NCI-H2107 treated with DMSO at 0.1 percent for 48 hours (cell line): Measurements from ENCODE around the gene MYOG.

Experiments used
- DNase-seq: peaks from one replicate; lab custom pipeline; 2025; ENCODE audit not compliant: unreplicated experiment; lab: John Stamatoyannopoulos, UW

MYOG gene

DNA sequence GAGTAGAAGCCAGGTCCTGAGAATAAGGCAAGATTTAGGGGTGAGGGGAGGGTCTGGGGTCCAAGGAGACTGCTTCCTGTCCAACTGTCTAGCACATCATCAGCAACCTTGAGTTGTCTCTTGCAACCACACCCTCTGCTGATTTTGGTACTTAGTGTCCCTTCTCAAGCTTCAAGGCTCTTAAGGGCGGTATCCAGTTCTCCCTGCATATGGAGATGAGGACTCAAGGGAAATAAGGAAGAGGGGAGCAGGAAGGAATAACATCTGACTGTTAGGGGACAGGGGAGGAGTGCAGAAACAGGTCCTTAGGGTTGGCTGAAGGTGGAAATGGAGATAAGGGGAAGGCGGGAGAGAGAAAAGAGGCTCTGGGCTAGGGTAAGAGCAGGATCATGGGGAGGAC, 12.3 kb downstream of the MYOG start:
- no peak for DNase-seq

DNA sequence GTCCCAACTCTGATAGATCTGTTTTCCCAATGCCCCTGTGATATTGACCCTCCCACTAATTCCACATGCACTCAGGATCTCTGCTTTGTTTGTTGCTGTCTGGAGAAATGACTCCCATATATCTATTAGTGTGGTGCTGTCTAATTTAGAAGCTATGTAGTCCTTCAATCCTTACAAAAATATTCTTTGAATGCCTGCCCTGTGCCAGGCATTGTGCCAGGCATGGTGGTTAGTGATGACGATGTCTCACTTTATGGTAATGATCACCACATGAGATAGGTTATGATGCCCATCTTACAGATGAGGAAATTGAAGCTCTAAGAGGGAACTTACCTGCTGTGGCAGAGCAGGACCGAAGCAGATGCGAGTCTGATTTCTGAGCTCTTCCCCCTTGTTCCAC, 12.9 kb downstream of the MYOG start:
- no peak for DNase-seq

DNA sequence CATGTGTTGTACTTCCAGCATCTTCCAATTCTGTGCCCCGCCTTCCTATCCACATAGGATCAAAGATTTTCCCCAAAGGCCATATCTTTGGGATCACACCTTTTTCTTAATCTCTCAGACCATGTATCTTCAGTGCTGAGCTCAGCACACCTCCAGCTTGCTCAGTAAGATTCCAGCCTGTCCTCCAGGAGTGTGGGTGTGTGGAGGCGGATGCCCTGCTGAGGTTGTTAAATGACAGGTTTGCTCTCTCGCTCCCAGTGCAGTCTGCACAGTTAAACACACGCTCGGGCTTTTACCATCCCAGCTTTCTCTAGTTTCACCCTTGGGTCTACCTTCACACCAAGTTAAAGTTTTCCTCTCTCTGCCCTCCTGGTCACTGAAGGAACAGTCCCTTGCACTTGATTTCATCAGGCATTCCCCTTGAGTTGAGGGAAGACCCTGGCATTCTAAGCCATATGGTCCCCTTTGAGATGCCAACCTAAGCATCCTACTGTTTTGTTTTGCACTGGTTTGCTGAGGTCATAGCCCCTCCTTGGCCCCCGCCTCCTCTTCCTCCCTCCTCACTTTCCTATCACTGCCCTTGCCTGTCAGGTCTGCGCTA, 13.7 kb downstream of the MYOG start:
- no peak for DNase-seq

DNA sequence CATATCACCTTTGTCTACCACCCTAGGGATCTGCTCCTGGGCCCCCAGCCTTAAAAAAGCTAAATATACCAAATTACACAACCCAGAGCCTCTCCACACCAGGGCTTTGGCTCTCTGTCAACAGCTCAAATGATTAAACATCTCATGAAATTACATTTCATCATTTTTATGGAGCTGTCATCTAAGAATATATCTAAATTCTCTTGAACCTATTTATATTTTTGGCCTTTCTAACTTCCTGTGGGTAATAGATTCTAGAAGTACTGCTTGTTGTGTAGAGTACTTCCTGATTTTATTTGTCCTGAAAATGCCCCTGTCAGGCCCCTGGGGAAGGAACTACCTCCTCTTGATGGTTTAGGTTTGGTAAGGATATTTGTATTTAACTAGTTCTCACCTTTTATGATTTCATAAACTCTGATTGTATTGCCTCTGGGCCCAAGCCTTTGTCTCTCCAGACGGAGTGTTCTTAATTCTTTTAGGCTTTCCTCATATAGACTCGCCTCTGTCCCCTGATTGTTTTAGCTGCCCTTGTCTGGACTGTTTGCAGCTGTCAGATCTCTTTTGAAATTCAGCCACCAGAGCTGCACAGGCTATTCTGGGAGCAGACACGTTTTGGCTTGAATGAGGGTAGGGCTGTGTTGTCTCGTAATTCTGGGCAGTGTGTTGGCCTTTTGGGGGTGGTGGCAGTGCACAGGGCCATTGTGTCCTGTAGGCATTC, 16.6 kb downstream of the MYOG start:
- peak; percentile 25 for DNase-seq

DNA sequence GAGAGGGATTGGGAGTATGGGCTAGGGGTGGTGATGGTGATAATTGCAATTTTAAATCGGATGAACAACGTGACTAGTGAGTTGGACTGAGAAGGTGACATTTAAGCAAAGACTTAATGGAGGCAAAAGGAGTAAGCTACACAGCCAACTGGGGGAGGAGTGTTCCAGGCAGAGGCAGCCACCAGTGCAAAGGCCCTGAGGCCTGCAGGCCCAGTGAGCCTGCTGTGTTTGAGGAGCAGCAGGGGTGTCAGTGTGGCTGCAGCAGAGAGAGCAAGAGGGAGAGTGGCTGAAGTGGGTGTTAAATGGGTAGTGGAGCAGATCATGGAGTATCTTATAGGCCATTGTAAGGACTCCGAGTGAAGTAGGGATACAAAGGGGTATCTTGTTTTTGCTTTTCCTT, 18.8 kb downstream of the MYOG start:
- no peak for DNase-seq

DNA sequence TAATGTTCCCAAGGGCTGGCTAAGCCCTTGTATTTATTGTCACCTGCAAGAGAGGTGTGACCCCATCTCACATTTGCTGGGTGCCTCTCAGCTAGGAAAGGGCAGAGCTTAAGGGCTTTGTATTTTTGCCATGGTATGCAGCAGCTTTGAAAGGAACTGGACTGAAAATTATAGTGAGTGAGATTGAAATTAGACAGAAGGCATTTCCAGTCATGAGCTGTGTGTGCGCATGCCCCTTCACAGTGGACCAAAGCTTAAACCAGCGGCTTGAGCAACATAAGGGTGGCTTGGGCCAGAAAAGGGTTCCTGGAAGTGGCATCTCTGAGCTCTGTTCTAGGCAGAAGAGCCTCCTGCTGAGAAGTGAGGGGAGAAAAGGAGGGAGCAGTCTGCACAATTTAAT, 19.8 kb downstream of the MYOG start:
- no peak for DNase-seq

DNA sequence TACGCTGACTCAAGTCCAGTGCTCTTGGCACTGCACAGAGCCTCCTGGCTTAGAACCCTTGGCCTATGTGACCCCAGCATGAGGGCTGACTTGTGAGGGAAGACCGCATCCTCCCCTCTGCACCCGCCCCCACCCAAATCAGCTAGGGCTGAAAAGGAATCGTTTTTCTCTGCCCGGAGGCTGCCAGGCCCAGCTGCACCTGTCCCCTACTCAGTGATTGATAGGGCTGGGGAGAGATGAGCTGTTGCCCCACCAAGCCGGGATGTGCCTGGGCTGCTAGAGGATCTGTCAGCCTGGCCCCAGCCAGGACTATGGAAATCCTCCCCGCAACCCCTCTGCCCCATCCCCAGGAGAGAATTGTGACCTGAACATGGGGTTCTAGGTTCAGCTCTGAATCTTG, 20.6 kb downstream of the MYOG start:
- DNase-seq = no peak

DNA sequence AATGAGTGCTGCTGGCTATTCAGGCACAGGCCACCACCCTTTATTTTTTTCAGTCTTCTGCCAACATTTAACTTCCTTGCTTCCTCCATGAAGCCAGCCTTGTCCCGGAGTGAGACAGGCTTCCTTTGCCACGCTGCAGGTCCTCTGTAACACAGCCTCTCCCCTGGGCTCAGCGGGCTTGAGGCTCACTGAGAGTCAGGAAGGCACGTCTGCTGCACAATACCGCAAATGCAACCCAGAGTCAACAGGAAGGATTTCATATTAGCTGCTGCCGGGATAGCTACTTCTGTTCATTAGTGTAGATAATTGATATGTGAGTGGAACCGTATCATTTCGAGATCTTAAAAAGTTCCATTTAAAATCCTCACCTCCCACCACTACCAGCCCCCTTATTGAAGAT, 22.5 kb downstream of the MYOG start:
- DNase-seq = no peak

DNA sequence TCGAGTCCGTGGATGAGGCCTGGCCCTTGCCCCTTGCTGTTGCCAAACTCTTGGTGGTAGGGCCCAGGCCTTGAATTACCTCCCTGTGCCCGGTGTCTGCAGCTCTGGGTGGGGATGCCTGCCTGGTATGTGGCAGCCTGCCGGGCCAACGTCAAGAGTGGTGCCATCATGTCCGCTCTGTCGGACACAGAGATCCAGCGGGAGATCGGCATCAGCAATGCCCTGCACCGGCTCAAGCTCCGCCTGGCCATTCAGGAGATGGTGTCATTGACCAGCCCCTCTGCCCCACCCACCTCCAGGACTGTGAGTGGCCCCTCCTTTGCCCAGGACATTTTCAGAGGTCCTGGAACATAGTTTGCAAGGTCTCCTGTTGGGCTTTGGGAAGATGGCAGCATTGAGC, 25.7 kb downstream of the MYOG start:
- DNase-seq = no peak

DNA sequence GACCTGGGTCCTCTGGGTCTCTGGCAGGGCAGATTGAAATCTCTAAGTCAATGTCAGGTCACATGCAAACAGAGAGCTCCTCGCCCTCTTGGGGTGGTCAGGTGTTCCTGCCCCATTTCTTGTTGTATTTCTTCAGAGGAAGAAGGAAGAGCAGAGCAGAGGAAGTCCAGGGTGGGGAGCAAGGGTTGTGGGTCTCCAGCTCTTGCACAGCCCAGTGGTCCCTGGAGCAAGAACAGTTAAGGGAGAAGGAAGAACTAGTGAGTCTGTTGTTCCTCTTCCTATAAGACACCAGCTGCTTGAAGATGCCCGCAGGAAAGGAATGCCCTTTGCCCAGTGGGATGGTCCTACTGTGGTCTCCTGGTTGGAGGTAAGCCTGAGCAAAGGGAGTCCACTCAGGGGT, 26.3 kb downstream of the MYOG start:
- DNase-seq = no peak

DNA sequence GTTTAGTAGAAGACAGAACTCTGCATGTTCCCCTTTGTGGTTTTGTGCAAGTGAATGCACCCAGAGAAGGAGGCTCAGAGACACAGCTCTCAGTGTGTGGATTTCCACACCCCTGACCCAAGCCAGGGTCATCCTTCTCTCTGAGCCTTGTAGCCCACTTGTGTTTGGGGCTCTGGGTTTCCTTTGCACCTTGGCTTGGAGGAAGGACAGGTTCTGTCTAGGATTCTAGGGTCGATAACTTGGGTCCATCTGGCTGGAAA, 27.2 kb downstream of the MYOG start:
- no peak for DNase-seq

DNA sequence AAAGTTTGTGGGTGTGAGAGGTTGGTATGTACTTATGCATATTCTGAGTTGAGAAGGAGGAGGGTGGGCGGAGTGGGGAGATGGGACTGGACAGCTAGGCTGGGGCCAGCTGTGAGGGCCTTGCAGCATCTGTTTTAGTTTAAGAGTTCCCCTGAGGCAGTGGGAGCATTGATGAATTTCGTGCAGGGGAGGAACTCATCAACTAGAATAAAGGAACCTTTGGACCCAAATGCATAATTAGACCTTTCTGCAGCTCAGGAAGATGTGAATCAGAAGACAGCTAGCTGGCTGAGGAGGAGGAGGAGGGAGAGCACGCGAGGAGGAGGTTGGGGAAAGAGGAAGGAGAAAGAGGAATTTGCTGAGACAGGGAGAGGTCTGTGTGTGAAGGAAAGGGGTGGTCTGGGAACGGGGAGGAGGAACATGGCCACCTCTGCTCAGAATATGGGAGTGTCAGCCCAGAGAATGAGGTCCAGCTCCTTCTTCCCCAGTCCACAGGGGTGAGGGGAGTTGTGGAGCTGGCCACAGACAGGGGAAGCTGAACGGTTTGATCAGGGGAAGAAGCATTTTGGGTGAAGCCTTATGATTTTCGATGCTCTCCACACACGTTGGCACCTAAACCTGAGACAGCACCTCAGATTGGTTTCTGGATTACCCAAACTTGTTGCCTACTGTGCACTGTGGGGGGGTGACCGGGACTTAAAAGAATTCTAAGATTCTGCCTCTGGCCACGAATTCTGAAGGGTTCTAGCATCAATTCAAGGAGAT, 27.7 kb downstream of the MYOG start:
- DNase-seq = no peak

DNA sequence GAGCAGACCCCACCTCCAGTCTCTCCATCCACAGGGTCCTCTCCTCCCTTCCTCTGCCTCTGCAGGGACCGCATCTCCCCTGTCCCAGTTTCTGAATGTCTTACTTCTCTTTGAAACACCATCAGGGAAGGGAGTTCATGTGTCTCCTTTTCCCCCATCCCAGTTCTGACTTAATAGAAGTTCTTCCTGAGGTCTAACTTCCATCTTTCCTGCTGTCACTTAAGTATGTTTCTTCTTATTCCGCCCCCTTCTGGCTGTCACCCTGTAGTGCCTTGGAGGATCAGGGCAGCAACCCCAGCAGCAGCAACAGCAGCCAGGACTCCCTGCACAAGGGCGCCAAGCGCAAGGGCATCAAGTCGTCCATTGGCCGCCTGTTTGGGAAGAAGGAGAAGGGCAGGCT, 29.3 kb downstream of the MYOG start:
- DNase-seq = no peak

DNA sequence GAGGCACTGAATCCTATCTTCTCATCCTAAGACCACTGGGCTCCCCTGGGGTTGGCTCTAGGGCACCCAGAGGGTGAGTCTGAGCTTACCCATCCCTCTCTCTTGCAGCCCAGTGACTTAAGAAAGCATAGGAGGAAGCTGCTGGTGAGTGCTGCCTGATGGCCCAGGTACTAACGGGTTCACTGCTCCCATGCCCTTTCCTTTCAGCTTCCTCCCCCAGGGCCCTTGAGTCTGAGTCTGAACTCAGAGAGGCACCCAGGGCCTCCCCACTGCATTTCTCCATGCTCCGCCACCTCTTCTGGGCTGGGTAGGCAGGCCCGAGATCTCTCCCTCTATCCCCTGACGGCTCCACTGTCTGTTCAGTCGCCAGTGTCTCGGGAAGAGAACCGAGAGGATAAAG, 29.8 kb downstream of the MYOG start:
- DNase-seq = no peak

DNA sequence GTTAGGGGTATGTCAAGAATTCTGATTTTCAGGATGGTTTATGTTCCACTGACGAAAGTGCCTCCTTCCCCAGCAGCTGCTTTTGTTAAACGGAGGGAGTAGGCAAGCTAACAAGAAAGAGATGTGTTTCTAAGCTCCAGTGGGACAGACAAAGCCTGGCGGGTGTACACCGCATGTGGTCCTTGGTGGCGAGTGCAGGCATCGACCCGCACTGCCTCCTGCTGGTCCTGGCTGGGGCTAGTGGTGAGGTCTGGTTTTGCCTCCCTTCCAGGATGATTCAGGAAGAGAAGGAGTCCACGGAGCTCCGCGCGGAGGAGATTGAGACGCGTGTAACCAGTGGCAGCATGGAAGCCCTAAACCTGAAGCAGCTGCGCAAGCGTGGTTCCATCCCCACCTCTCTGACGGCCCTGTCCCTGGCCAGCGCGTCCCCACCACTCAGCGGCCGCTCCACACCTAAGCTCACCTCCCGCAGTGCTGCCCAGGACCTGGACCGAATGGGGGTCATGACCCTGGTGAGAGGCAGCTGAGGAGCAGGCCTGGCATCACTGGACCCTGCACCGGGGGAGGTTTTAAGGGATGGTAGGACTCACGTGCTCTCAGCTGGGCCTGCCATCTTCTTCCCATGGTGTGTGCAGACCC, 30.5 kb downstream of the MYOG start:
- DNase-seq = no peak

DNA sequence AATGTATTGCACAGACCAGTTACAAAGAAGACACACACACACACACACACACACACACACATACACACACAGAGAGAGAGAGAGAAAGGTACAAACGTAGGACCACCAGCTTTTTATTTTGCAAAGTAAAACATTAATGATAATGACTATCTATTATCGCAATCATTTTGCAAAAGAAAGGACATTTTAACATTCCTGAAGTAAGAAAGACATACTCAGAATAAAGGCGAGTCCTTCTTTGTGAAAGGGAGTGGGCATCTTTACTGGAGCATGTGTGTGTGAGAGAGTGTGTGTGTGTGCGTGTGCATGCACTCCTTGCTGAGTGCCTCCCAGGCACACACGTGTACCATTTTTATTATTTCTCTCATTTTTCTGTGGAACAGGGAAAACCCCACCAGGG, 31.2 kb downstream of the MYOG start:
- no peak for DNase-seq

DNA sequence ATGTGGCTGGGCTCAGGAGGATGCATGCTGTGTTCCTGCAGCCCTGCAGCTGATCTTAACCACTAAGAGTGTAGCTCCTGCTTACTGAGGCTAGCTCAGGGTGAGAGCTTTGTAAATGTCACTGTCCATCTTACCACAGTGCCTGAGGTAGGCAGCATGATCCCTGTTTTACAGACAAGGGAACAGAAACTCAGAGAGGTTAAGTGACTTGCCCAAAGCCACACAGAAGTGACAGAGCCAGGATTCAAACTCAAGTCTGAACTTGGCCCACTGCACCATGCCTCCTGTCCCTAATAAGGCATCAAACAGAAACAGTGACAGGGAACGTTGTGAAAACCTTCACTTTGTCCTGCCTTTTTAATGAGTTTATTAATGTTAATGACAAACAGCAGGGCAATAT, 31.6 kb downstream of the MYOG start:
- DNase-seq = no peak

DNA sequence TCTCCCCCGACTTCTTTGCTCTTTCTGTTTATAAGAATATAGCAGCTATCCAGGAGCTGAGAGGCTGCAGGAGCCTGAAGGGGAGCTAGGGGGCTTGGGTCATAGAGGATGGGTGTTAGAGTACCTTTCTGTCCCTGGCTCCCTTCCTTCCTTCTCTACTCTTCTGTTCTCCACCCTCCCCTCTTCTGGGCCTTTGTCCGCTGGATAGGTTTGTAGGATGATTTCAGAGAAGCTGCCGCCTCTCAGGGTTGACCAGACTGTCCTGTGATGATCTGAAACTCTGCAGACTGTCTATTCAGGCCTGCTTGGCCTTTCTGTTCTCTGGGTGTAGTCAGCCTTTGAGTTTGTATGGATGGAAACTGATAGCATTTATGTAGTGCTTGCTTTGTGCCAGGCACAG, 33.2 kb downstream of the MYOG start:
- no peak for DNase-seq

DNA sequence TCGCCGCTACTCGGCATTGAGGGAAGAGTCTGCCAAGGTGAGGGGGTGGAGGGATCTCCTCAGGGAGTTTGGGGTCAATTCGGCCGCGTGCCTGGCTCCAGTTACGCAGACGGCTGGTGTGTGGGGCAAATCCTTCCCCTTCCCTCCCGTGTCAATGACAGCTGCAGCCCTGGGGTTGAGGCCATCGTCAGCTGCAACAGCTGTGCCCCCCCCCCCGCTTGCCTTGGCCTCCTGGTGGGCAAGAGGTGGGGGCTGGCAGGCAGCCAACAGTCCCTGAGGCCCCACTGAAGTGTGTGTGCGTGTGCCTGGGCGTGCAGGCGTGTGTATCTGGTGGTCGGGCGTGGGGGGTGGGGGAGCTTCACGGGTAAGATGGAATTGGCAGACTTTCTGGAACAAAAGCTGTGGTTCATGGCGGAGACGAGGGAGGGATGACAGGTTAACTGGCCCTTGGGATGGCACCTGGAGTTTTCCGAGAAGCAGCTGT, 33.9 kb downstream of the MYOG start:
- DNase-seq = peak; percentile 49

DNA sequence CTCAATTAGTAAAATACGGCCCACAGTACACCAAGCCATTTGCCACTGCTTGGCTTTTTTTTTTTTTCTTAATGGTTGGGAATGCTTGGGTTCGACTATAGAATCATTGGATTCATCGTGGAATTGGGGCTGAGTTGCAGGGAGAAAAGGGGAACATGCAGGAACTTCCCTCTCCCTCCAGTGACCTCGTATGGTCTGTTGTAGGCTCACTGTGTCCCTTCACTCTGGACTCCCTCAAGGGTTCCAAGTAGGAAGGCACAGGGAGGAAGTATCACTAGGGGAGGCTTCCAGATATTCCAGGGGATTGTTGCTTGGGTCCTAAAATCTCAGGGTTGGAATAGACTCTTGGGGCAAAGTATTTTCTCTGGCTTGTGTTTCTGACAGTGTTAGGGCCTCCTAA, 35.0 kb downstream of the MYOG start:
- DNase-seq = no peak

DNA sequence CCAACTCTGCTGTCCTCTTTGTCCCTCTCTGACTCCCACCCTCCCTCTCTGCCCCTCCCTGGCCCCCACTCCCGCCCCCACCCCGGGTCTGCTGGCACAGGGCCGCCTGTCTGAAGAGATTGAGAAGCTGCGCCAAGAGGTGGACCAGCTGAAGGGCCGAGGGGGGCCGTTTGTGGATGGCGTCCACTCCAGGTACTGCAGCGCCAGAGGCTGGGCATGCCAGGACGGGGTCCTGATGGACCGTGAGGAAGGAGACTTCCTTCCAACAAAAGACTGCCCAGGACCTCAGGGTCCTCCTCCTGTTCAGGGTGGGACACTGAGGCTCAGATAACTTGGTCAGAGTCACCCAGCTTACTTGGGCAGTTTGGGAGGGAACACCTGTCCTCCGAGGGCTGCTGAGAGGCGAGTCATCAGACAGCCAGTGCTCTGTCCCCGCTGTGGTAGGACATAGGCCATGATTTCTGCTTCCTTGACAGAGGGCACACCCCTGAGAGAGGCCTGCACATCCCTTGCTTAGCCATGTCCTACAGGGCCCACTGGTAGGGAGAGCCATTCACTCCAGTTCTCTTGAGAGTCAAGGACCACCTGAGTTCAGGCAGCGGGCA, 36.1 kb downstream of the MYOG start:
- DNase-seq = no peak

DNA sequence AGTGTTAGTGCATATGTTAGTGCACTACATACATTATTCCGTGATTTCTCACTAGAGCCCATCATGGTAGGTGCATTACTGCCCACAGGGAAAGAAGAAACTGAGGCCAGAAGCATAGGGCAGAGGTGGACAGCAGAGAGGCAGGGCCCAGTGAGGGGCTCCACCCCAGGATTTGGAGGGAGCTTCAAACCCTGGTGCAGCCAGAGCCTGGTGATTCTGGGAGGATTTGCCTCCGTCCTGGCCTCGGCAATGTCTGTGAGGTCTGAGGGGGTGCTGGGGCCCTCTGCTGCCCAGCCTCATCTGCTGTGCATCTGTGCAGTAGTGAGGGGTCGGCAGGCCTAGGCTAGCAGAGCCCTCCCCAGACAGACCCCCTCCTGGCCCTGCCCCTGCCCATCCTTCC, 36.7 kb downstream of the MYOG start:
- DNase-seq = no peak
